Measurements from ENCODE around the gene RRP15. TPM values are rescaled to one million over a fixed set of nuclear protein-coding genes. Genes with fewer than 3 reads are reported as not detected.

Gene RRP15
- total RNA-seq, 4 donors from 2014 or later: 1.2 to 3.8 (median 2.0) TPM

DNA sequence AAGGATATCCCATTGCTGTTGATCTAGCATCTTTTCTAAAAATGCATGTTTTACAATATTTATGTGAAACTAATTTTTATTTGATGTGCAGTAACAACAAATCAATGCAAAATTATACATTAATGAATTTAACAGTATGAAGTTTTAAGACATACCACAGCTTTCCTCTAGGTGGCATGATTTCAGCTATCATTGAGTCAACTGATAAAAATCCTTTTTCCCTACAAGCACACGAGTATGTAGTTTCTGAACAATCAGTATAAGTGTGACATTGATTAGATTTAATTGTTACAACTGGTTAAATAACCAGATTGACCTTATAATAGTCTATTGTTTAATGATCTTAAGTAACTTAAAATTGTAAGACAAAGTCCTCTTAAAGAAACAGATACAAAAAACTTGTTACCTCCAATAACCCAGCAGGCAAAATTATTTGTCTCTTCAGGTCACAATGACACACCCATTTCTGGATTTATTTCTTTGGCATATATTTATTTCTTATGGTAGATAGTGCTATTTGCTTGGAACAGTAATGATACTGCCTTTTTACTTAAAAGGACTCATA is 54.3 kb downstream of the RRP15 start:
- WGBS, 2 donors (ENCODE audit: low coverage in 1 of 2): 0 to 4% methylated on average over 1 of the region's 1 CpG
- no peak overlapping the region for H3K4me3 ChIP-seq
- no peak overlapping the region for H3K27ac ChIP-seq
- H3K36me3 ChIP-seq: no peaks in the 10 kb centered on the region
- H3K4me1 ChIP-seq: peaks cover 0 to 6% (median 0%) of the 10 kb centered on the region in 4 donors
- DNase-seq: no peak
- in situ Hi-C loops (cut with MboI; ENCODE audit: low pct_ligation_motif_present in 1 of 4, low pct_unique_long_range_greater_than_20kb in 1 of 4, low sequenced_read_pairs in 3 of 4): loop anchor here (25.0 kb wide), 5 partner anchors 173 to 1473 kb away; no protein-coding TSS in a partner anchor
- H3K9me3 ChIP-seq: no peaks in the 10 kb centered on the region
- H3K27me3 ChIP-seq: peaks cover 3% of the 10 kb centered on the region
- intact Hi-C loops (cut with DNase I; ENCODE audit: low total_unique reads): no loop called here
- peak; percentile 53 to 75 (median 61) for TF ChIP-seq CTCF (IDR thresholded peaks at IDR 0.05)
- no peak for TF ChIP-seq EP300 (IDR thresholded peaks at IDR 0.05; ENCODE audit: low read depth)
- TF ChIP-seq POLR2AphosphoS5 (IDR thresholded peaks at IDR 0.05): no peak
- no peak for TF ChIP-seq POLR2A (IDR thresholded peaks at IDR 0.05)

- in situ Hi-C loops (cut with MboI; ENCODE audit: low pct_ligation_motif_present in 1 of 4, low pct_unique_long_range_greater_than_20kb in 1 of 4, low sequenced_read_pairs in 3 of 4): loop anchor here (25.0 kb wide), 5 partner anchors 171 to 1471 kb away; no protein-coding TSS in a partner anchor
- Histone ChIP-seq H3K27me3 (peaks cover 23% of the 10 kb centered on the region), H3K36me3 (no peaks in the 10 kb centered on the region), H3K4me3 (no peak overlapping the region), H3K9me3 (no peaks in the 10 kb centered on the region), H3K27ac (no peak overlapping the region), H3K4me1 (peaks cover 0 to 23% (median 7%) of the 10 kb centered on the region in 4 donors)
- no peak for TF ChIP-seq POLR2AphosphoS5 (IDR thresholded peaks at IDR 0.05)
- TF ChIP-seq CTCF (IDR thresholded peaks at IDR 0.05): no peak
- TF ChIP-seq EP300 (IDR thresholded peaks at IDR 0.05; ENCODE audit: low read depth): no peak
- TF ChIP-seq POLR2A (IDR thresholded peaks at IDR 0.05): no peak
- intact Hi-C loops (cut with DNase I; ENCODE audit: low total_unique reads): loop anchor here (10.0 kb wide), 1 partner anchor 183 kb away; no protein-coding TSS in a partner anchor
- WGBS, 2 donors (ENCODE audit: low coverage in 1 of 2): 79 to 89% methylated on average over 1 of the region's 1 CpG
- DNase-seq: no peak
Observed at GRCh38 chr1:218341325-218341724, 56.2 kb downstream of the RRP15 start.

- no peaks in the 10 kb centered on the region for H3K36me3 ChIP-seq
- no peak overlapping the region for H3K27ac ChIP-seq
- in situ Hi-C loops (cut with MboI; ENCODE audit: low pct_ligation_motif_present in 1 of 4, low pct_unique_long_range_greater_than_20kb in 1 of 4, low sequenced_read_pairs in 3 of 4) (loop anchor here (25.0 kb wide), 5 partner anchors 170 to 1470 kb away; no protein-coding TSS in a partner anchor), intact Hi-C loops (cut with DNase I; ENCODE audit: low total_unique reads) (loop anchor here (10.0 kb wide), 1 partner anchor 183 kb away; no protein-coding TSS in a partner anchor)
- 82 to 87% methylated on average over 4 of the region's 4 CpGs for WGBS, 2 donors (ENCODE audit: low coverage in 1 of 2)
- no peak for DNase-seq
- H3K9me3 ChIP-seq: no peaks in the 10 kb centered on the region
- no peak overlapping the region for H3K4me3 ChIP-seq
- TF ChIP-seq CTCF (IDR thresholded peaks at IDR 0.05) (no peak), POLR2A (IDR thresholded peaks at IDR 0.05) (no peak), POLR2AphosphoS5 (IDR thresholded peaks at IDR 0.05) (no peak), EP300 (IDR thresholded peaks at IDR 0.05; ENCODE audit: low read depth) (no peak)
- H3K4me1 ChIP-seq: peaks cover 0 to 25% (median 9%) of the 10 kb centered on the region in 4 donors
- peaks cover 30% of the 10 kb centered on the region for H3K27me3 ChIP-seq
Observed at GRCh38 chr1:218342091-218342490, 57.0 kb downstream of the RRP15 start.

GRCh38 chr1:218344814-218345672 is 60.0 kb downstream of the RRP15 start, which contains the start of gene TGFB2:
Gene TGFB2 (plus strand): TSS chr1:218345336. CDS start chr1:218346702, 1,366 bp downstream.
- Histone ChIP-seq H3K9me3 (no peaks in the 10 kb centered on the region), H3K4me3 (peak within 1 kb of the TSS; percentile 42 to 63 (median 50)), H3K27ac (peak within 1 kb of the TSS; percentile 74 to 88 (median 83)), H3K36me3 (no peaks in the 10 kb centered on the region), H3K27me3 (peaks cover 44% of the 10 kb centered on the region), H3K4me1 (peaks cover 0 to 43% (median 14%) of the 10 kb centered on the region in 4 donors)
- in situ Hi-C loops (cut with MboI; ENCODE audit: low pct_ligation_motif_present in 1 of 4, low pct_unique_long_range_greater_than_20kb in 1 of 4, low sequenced_read_pairs in 3 of 4): loop anchor here (25.0 kb wide), 5 partner anchors 167 to 1467 kb away; no protein-coding TSS in a partner anchor
- TF ChIP-seq POLR2A (IDR thresholded peaks at IDR 0.05) (peak; percentile 60), POLR2AphosphoS5 (IDR thresholded peaks at IDR 0.05) (peak; percentile 59 to 90 (median 89)), EP300 (IDR thresholded peaks at IDR 0.05; ENCODE audit: low read depth) (no peak)
- DNase-seq: peak; percentile 21
- intact Hi-C loops (cut with DNase I; ENCODE audit: low total_unique reads): loop anchor here (10.0 kb wide), 1 partner anchor 180 kb away; no protein-coding TSS in a partner anchor
- WGBS, 2 donors (ENCODE audit: low coverage in 1 of 2): 0 to 7% methylated on average over 11 to 22 of the region's 22 CpGs

All from transverse colon (tissue), 4 donors.